ENCODE data around the gene ZSCAN26. TPM values are rescaled to one million over a fixed set of nuclear protein-coding genes. Genes with fewer than 3 reads are reported as not detected.

Gene ZSCAN26
- total and polyA plus RNA-seq, 2 of the 4 experiments (the other 2 are of a cell fraction): 13.1 to 42.1 TPM

DNA sequence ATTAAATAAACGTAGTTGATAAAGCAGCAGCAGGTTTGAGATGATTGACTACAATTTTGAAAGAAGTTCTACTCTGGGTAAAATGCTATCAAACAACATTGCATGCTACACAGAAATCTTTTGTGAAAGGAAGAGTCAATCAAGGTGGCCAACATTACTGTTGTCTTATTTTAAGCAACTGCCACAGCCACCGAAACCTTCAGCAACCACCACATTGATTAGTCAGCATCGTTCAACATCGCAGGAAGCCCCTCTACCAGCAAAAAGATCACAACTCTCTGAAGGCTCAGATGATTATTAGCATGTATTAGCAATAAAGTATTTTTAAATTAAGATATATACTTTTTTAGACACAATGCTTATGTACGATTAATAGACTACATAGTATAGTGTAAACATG, 28.4 kb downstream of the ZSCAN26 start:
- H2BK5ac ChIP-seq (ENCODE audit: low read depth, low read length, poor library complexity, severe bottlenecking): no peak overlapping the region
- no peaks in the 10 kb centered on the region for H4K20me1 ChIP-seq (ENCODE audit: insufficient read depth, low read length)
- H3K9me3 ChIP-seq (ENCODE audit: control insufficient read depth, insufficient read depth, low read length): no peaks in the 10 kb centered on the region
- DNase-seq (no peak), ATAC-seq (ENCODE audit: low read depth) (no peak)
- H2BK20ac ChIP-seq (ENCODE audit: low read depth, low read length): no peak overlapping the region
- no CpG with 5 or more reads among the region's 5 CpGs for WGBS, 2 experiments (ENCODE audit: extremely low coverage in 2 of 2, insufficient read length in 1 of 2)
- no peak overlapping the region for H2BK15ac ChIP-seq (ENCODE audit: low read depth, low read length)
- H3K18ac ChIP-seq (ENCODE audit: low read depth, low read length): no peak overlapping the region
- H3K27ac ChIP-seq (ENCODE audit: insufficient read depth, low read length): no peak overlapping the region
- H3K4me1 ChIP-seq (ENCODE audit: control insufficient read depth, insufficient read depth, low read length): no peaks in the 10 kb centered on the region
- H4K8ac ChIP-seq (ENCODE audit: low read depth in 2 of 2, low read length in 2 of 2): no peak overlapping the region
- ChIA-PET POLR2A (ENCODE audit: unreplicated experiment) (no interaction called here), CTCF (no interaction called here)
- no peak overlapping the region for H3K9ac ChIP-seq (ENCODE audit: low read depth, low read length)
- H4K5ac ChIP-seq (ENCODE audit: low read depth, low read length): no peak overlapping the region
- dilution Hi-C loops (cut with HindIII; ENCODE audit: low sequenced_read_pairs, unreplicated experiment): no loop called here
- no peak for TF ChIP-seq RCOR1 (IDR thresholded peaks at IDR 0.05; ENCODE audit: insufficient replicate concordance, low read length)
- TF ChIP-seq NFE2L2 (IDR thresholded peaks at IDR 0.05; ENCODE audit: low read depth, low read length): no peak
- no peak for TF ChIP-seq CHD1 (IDR thresholded peaks at IDR 0.05; ENCODE audit: low read depth, low read length)
- no peak for TF ChIP-seq RAD21 (IDR thresholded peaks at IDR 0.05; ENCODE audit: low read length)
- no peak for TF ChIP-seq POLR2A (IDR thresholded peaks at IDR 0.05; ENCODE audit: low read depth, low read length)
- TF ChIP-seq, protein P1, sequence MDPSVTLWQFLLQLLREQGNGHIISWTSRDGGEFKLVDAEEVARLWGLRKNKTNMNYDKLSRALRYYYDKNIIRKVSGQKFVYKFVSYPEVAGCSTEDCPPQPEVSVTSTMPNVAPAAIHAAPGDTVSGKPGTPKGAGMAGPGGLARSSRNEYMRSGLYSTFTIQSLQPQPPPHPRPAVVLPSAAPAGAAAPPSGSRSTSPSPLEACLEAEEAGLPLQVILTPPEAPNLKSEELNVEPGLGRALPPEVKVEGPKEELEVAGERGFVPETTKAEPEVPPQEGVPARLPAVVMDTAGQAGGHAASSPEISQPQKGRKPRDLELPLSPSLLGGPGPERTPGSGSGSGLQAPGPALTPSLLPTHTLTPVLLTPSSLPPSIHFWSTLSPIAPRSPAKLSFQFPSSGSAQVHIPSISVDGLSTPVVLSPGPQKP (IDR thresholded peaks at IDR 0.05; ENCODE audit: borderline replicate concordance, low read depth, low read length): no peak
- no peak for TF ChIP-seq BHLHE40 (IDR thresholded peaks at IDR 0.05; ENCODE audit: low read depth, low read length)
- TF ChIP-seq, protein P2, sequence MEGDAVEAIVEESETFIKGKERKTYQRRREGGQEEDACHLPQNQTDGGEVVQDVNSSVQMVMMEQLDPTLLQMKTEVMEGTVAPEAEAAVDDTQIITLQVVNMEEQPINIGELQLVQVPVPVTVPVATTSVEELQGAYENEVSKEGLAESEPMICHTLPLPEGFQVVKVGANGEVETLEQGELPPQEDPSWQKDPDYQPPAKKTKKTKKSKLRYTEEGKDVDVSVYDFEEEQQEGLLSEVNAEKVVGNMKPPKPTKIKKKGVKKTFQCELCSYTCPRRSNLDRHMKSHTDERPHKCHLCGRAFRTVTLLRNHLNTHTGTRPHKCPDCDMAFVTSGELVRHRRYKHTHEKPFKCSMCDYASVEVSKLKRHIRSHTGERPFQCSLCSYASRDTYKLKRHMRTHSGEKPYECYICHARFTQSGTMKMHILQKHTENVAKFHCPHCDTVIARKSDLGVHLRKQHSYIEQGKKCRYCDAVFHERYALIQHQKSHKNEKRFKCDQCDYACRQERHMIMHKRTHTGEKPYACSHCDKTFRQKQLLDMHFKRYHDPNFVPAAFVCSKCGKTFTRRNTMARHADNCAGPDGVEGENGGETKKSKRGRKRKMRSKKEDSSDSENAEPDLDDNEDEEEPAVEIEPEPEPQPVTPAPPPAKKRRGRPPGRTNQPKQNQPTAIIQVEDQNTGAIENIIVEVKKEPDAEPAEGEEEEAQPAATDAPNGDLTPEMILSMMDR (conservative IDR thresholded peaks at IDR 0.05; ENCODE audit: low read depth, low read length): no peak
- TF ChIP-seq FOS (IDR thresholded peaks at IDR 0.05; ENCODE audit: low read depth, low read length): no peak
- no peak for TF ChIP-seq MAFK (IDR thresholded peaks at IDR 0.05; ENCODE audit: low read depth, low read length)
- TF ChIP-seq MXI1 (IDR thresholded peaks at IDR 0.05; ENCODE audit: borderline replicate concordance, low read depth, low read length): no peak
- TF ChIP-seq MAZ (IDR thresholded peaks at IDR 0.05; ENCODE audit: borderline replicate concordance, low read depth, low read length): no peak
- TF ChIP-seq CEBPB (IDR thresholded peaks at IDR 0.05; ENCODE audit: low read depth, low read length): no peak
- no peak for TF ChIP-seq RFX5 (IDR thresholded peaks at IDR 0.05; ENCODE audit: low read depth, low read length)
- TF ChIP-seq, protein P3, sequence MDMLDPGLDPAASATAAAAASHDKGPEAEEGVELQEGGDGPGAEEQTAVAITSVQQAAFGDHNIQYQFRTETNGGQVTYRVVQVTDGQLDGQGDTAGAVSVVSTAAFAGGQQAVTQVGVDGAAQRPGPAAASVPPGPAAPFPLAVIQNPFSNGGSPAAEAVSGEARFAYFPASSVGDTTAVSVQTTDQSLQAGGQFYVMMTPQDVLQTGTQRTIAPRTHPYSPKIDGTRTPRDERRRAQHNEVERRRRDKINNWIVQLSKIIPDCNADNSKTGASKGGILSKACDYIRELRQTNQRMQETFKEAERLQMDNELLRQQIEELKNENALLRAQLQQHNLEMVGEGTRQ (IDR thresholded peaks at IDR 0.05; ENCODE audit: low read depth, low read length): no peak
- TF ChIP-seq SMC3 (IDR thresholded peaks at IDR 0.05; ENCODE audit: low read depth, low read length): no peak
- no peak overlapping the region for H2BK120ac ChIP-seq (ENCODE audit: low read depth, low read length)
- no peak overlapping the region for H3K4me3 ChIP-seq (ENCODE audit: insufficient read depth, low read depth, low read length)
- H3K4me2 ChIP-seq (ENCODE audit: low read depth, low read length): no peak overlapping the region
- H2AK9ac ChIP-seq (replicated peaks; ENCODE audit: low read depth, low read length, poor library complexity): no peak overlapping the region
- H3K23ac ChIP-seq (ENCODE audit: low read depth, low read length): no peak overlapping the region
- no peak overlapping the region for H2AFZ ChIP-seq (replicated peaks; ENCODE audit: low read length, poor library complexity)
- no peak overlapping the region for H3K14ac ChIP-seq (replicated peaks; ENCODE audit: low read depth, low read length)
- H3K79me1 ChIP-seq (ENCODE audit: low read depth in 1 of 2, low read length in 2 of 2): no peaks in the 10 kb centered on the region
- in situ Hi-C loops (cut with MboI; ENCODE audit: low sequenced_read_pairs): no loop called here
- no peaks in the 10 kb centered on the region for H3K9me1 ChIP-seq (ENCODE audit: insufficient read depth, low read length)
- H2AK5ac ChIP-seq (ENCODE audit: low read depth, low read length): no peak overlapping the region
- H3K27me3 ChIP-seq (ENCODE audit: control insufficient read depth, insufficient read depth, low read length): no peaks in the 10 kb centered on the region
- H3K4ac ChIP-seq (ENCODE audit: low read depth, low read length): no peak overlapping the region
- no peak overlapping the region for H3K56ac ChIP-seq (ENCODE audit: extremely low read depth, insufficient read depth, low read length)
- H3K36me3 ChIP-seq (ENCODE audit: control insufficient read depth, insufficient read depth, low read length): peaks cover 4% of the 10 kb centered on the region; the same call in 1 of the 2 replicates
- intact Hi-C loops (cut with micrococcal nuclease): no loop called here
- H4K91ac ChIP-seq (ENCODE audit: insufficient read depth, low read depth, low read length): no peak overlapping the region
- no TSS peak for BruUV-seq (replicated peaks)

Measured in IMR-90 (cell line).